H1 (cell line): ENCODE measurements around the gene EIF2B1. TPM values are rescaled to one million over a fixed set of nuclear protein-coding genes. Genes with fewer than 3 reads are reported as not detected.

Experiments
- CTCF ChIA-PET: fragments of 300-600 bp; sonication (Branson Sonifier 250); formaldehyde crosslinking; loops from one replicate; lab custom pipeline; 2021; ENCODE audit not compliant: partially characterized antibody; lab: Charles Lee
- POLR2A ChIA-PET: fragments of 300-600 bp; sonication (Branson Sonifier 250); formaldehyde crosslinking; loops from one replicate; lab custom pipeline; 2021; ENCODE audit warnings: inconsistent platforms; ENCODE audit not compliant: partially characterized antibody; lab: Charles Lee
- DNase-seq, 2 experiments: peaks; one replicate each; pipeline versions ENCODE4 v3.0.0 to v3.0.0-alpha.2; 2010 to 2022; ENCODE audit warnings: low spot score in 2 of 2, low read depth in 1 of 2, mixed read lengths in 1 of 2
- FAIRE-seq: peaks from 2 replicates; lab custom pipeline; 2011; peaks lifted over from hg19 to GRCh38; lab: Jason Lieb, UNC
- H2AFZ ChIP-seq: 2 replicates; pipeline ENCODE4 v1.8.1; 2012; ENCODE audit warnings: low read length, inconsistent platforms
- H2AK5ac ChIP-seq: 2 replicates; pipeline ENCODE4 v1.6.1; 2013; ENCODE audit warnings: low read depth, low read length
- H2BK120ac ChIP-seq: replicated peaks from 2 replicates; pipeline ENCODE3; 2013; ENCODE audit warnings: low read depth, low read length, inconsistent platforms
- H2BK12ac ChIP-seq: 2 replicates; pipeline ENCODE4 v1.6.1; 2013; ENCODE audit warnings: low read depth, low read length
- H2BK15ac ChIP-seq: 2 replicates; pipeline ENCODE4 v1.6.1; 2013; ENCODE audit warnings: low read length
- H2BK20ac ChIP-seq: 2 replicates; pipeline ENCODE4 v1.6.1; 2013; ENCODE audit warnings: low read length
- H2BK5ac ChIP-seq: 2 replicates; pipeline ENCODE4 v1.6.1; 2013; ENCODE audit warnings: low read depth, low read length
- H3K14ac ChIP-seq: 2 replicates; pipeline ENCODE4 v1.6.1; 2013; ENCODE audit warnings: inconsistent platforms; ENCODE audit not compliant: insufficient read length
- H3K18ac ChIP-seq: 2 replicates; pipeline ENCODE4 v1.6.1; 2013; ENCODE audit warnings: low read length; ENCODE audit errors: extremely low read depth
- H3K23ac ChIP-seq: 2 replicates; pipeline ENCODE4 v1.6.1; 2013; ENCODE audit warnings: inconsistent platforms; ENCODE audit not compliant: insufficient read length
- H3K23me2 ChIP-seq: 2 replicates; pipeline ENCODE4 v1.6.1; 2013; ENCODE audit warnings: low read depth, low read length
- H3K27ac ChIP-seq: 2 replicates; pipeline ENCODE4 v1.6.1; 2011; ENCODE audit warnings: low read depth, low read length, inconsistent platforms
- H3K27me3 ChIP-seq, 4 experiments: replicated peaks in 1 of 4; 1 replicate in 1 of 4; 2 replicates in 3 of 4; pipeline versions ENCODE4 v1.6.1 to v1.8.1; 2011 to 2013; ENCODE audit warnings: low read length in 3 of 4, mild to moderate bottlenecking in 3 of 4, inconsistent platforms in 2 of 4, mixed read lengths in 2 of 4, moderate library complexity in 1 of 4; ENCODE audit not compliant: control insufficient read depth in 3 of 4, insufficient read depth in 3 of 4; ENCODE audit errors: extremely low read depth in 1 of 4
- H3K36me3 ChIP-seq, 4 experiments: 2 replicates each; pipeline versions ENCODE4 v1.6.1 to v1.8.1; 2011 to 2013; ENCODE audit warnings: mild to moderate bottlenecking in 4 of 4, low read length in 3 of 4, moderate library complexity in 2 of 4, control low read depth in 1 of 4, inconsistent platforms in 1 of 4; ENCODE audit not compliant: insufficient read depth in 4 of 4, control insufficient read depth in 2 of 4
- H3K4ac ChIP-seq: replicated peaks from 2 replicates; pipeline ENCODE3; 2013; ENCODE audit warnings: low read length, low read depth, mixed read lengths, inconsistent platforms; ENCODE audit not compliant: insufficient read length
- H3K4me1 ChIP-seq, 4 experiments: replicated peaks in 1 of 4; 1 replicate in 1 of 4; 2 replicates in 3 of 4; pipeline versions ENCODE4 v1.6.1 to v1.8.1; 2011 to 2013; ENCODE audit warnings: low read length in 3 of 4, inconsistent platforms in 2 of 4, mixed read lengths in 1 of 4; ENCODE audit not compliant: insufficient read depth in 4 of 4, control insufficient read depth in 3 of 4
- H3K4me2 ChIP-seq, 2 experiments: 2 replicates each; pipeline versions ENCODE4 v1.6.1 to v1.8.1; 2011 to 2013; ENCODE audit warnings: low read depth in 2 of 2, low read length in 2 of 2, control low read depth in 1 of 2, inconsistent platforms in 1 of 2, mild to moderate bottlenecking in 1 of 2; ENCODE audit not compliant: insufficient read depth in 1 of 2
- H3K4me3 ChIP-seq, 4 experiments: fragments of 200-600, 300-600 bp in 1 of 4; sonication (generic), shearing (Covaris generic), sonication (Bioruptor Twin) in 1 of 4; 2 replicates each; pipeline versions ENCODE4 v1.5.1 to v1.8.1; 2011 to 2016; ENCODE audit warnings: low read length in 4 of 4, low read depth in 3 of 4, control low read depth in 2 of 4, inconsistent platforms in 2 of 4, mild to moderate bottlenecking in 2 of 4, mixed read lengths in 1 of 4, moderate library complexity in 1 of 4; ENCODE audit not compliant: insufficient read depth in 2 of 4; ENCODE audit errors: extremely low read depth in 1 of 4
- H3K56ac ChIP-seq: replicated peaks from 2 replicates; pipeline ENCODE3; 2013; ENCODE audit warnings: low read depth, mild to moderate bottlenecking, mixed read lengths, low read length, inconsistent platforms; ENCODE audit not compliant: insufficient read length
- H3K79me1 ChIP-seq: 2 replicates; pipeline ENCODE4 v1.6.1; 2013; ENCODE audit warnings: low read depth, low read length, control low read depth
- H3K79me2 ChIP-seq, 2 experiments: 2 replicates each; pipeline versions ENCODE4 v1.6.1 to v1.8.1; 2012 to 2013; ENCODE audit warnings: low read length in 2 of 2, mild to moderate bottlenecking in 2 of 2, inconsistent platforms in 1 of 2; ENCODE audit not compliant: insufficient read depth in 2 of 2, control insufficient read depth in 1 of 2
- H3K9ac ChIP-seq, 4 experiments: replicated peaks in 1 of 4; 1 replicate in 1 of 4; 2 replicates in 3 of 4; pipeline versions ENCODE4 v1.6.1 to v1.8.1; 2011 to 2013; ENCODE audit warnings: low read depth in 3 of 4, low read length in 3 of 4, control low read depth in 2 of 4, mild to moderate bottlenecking in 2 of 4, moderate library complexity in 2 of 4, inconsistent platforms in 1 of 4; ENCODE audit errors: extremely low read depth in 1 of 4
- H3K9me3 ChIP-seq, 2 experiments: 2 replicates each; pipeline versions ENCODE4 v1.6.1 to v1.8.1; 2012 to 2013; ENCODE audit warnings: mild to moderate bottlenecking in 2 of 2, moderate library complexity in 2 of 2, control low read depth in 1 of 2, inconsistent platforms in 1 of 2, low read depth in 1 of 2, low read length in 1 of 2, mixed read lengths in 1 of 2; ENCODE audit not compliant: insufficient read depth in 2 of 2
- H4K20me1 ChIP-seq, 2 experiments: replicated peaks in 1 of 2; 2 replicates each; pipeline versions ENCODE3 to v1.8.1; 2011 to 2013; ENCODE audit warnings: inconsistent platforms in 2 of 2, low read length in 2 of 2, mild to moderate bottlenecking in 1 of 2; ENCODE audit not compliant: insufficient read depth in 2 of 2, control insufficient read depth in 1 of 2
- H4K5ac ChIP-seq: 2 replicates; pipeline ENCODE4 v1.6.1; 2013; ENCODE audit warnings: low read length, low read depth, mixed read lengths, inconsistent platforms; ENCODE audit not compliant: insufficient read length
- H4K8ac ChIP-seq: 2 replicates; pipeline ENCODE4 v1.8.0; 2013; ENCODE audit warnings: mild to moderate bottlenecking, moderate library complexity, low read length, inconsistent platforms; ENCODE audit not compliant: insufficient read depth; ENCODE audit errors: extremely low read depth
- H4K91ac ChIP-seq: replicated peaks from 2 replicates; pipeline ENCODE3; 2013; ENCODE audit warnings: low read length, mixed read lengths, inconsistent platforms; ENCODE audit not compliant: insufficient read length
- ASH2L ChIP-seq: fragments of 200-600, 300-600 bp; sonication (generic); IDR thresholded peaks from one replicate; pipeline ENCODE4 v1.7.1; 2017; ENCODE audit warnings: low read length
- CTBP2 ChIP-seq: IDR thresholded peaks from 2 replicates; pipeline ENCODE4 v1.7.0; 2011; ENCODE audit warnings: borderline replicate concordance, mild to moderate bottlenecking, moderate library complexity, mixed read lengths, low read length; ENCODE audit not compliant: insufficient read depth, insufficient read length
- KDM1A ChIP-seq: fragments of 200-600, 300-600 bp; sonication (generic); IDR thresholded peaks from 2 replicates; pipeline ENCODE4 v1.7.1; 2016; ENCODE audit warnings: mild to moderate bottlenecking, low read length, borderline replicate concordance
- RBBP5 ChIP-seq: IDR thresholded peaks from 2 replicates; pipeline ENCODE4 v1.7.1; 2012; ENCODE audit warnings: low read depth, mild to moderate bottlenecking, inconsistent platforms, low read length, moderate library complexity, borderline replicate concordance
- WGBS, 2 experiments: shearing (Covaris generic) in 1 of 2; methylation state at CpG; one replicate each; pipeline versions ENCODE4 v1.1.6 to v1.1.7; 2013 to 2015; ENCODE audit warnings: low lambda C conversion rate in 2 of 2, mixed read lengths in 2 of 2, inconsistent platforms in 1 of 2, low coverage in 1 of 2, missing lambda C conversion rate in 1 of 2; ENCODE audit not compliant: insufficient replicate concordance in 2 of 2, insufficient coverage in 1 of 2, insufficient read length in 1 of 2; ENCODE audit errors: extremely low coverage in 1 of 2, missing lambda C conversion rate in 1 of 2; 5-methylcytosine and 5-hydroxymethylcytosine counted together
- polyA plus RNA-seq, 7 experiments: library from polyadenylated mRNA; depleted of rRNA in 3 of 7; stranded (reverse) in 5 of 7; unstranded in 2 of 7; fragments of >200 nt in 5 of 7; fragments of 200-250 nt in 2 of 7; gene quantifications; 1 replicate in 5 of 7; 2 replicates in 1 of 7; 4 replicates in 1 of 7; pipeline versions ENCODE4 v1.2.1 to v1.2.3, GENCODE V29; 2011 to 2013; ENCODE audit warnings: missing spikeins in 2 of 7, mixed read lengths in 2 of 7
- total RNA-seq: library from RNA; stranded (reverse); fragmentation: NEBNext Ultra II Directional; extraction: Animal tissue kit (Norgen Biotek cat#: 25700); gene quantifications from 2 replicates; pipeline ENCODE4 v1.2.1, GENCODE V29; 2021

Gene EIF2B1
- total and polyA plus RNA-seq, 2 of the 8 experiments (the other 6 are each of a cell fraction or from before 2014, with no cell fraction given) = 24.9 to 49.9 TPM

DNA sequence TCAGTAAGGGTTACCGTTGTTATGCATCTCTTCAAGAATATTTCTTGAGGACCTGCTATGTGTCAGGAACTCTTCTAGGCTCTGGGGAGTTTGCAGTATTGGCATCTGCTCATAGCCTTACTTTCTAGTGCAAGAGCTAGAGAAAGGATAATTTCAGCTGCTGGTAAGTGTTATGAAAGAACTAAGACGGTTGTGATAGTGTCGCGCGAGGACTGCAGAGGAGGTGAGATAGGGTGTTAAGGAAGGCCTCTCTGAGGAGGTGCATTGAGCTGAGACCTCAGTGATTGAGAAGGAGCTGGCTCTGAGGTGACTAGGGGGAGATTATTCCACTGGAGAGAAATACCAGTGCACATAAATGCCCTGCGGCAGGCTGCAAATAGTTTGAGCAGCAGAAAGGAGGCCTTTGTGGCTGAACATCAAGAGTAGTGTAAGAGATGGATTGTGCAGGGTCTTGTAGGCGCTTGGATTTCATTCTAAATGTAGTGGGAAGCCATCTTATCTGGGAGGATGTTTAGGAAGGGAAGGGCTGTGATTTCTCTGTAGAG lies 30.8 kb downstream of the EIF2B1 start:
- no peak for TF ChIP-seq KDM1A
- no peak for TF ChIP-seq ASH2L
- no peak for TF ChIP-seq CTBP2
- no peak for TF ChIP-seq RBBP5
- peak overlapping the region; percentile 98 for H3K56ac ChIP-seq
- peak overlapping the region; percentile 86 for H4K5ac ChIP-seq
- H2BK12ac ChIP-seq = no peak overlapping the region
- no peaks in the 10 kb centered on the region for H3K9me3 ChIP-seq
- 27% methylated on average over 7 of the region's 7 CpGs; no CpG with 5 or more reads in 1 of the 2 experiments for WGBS, 2 experiments
- peaks cover 2 to 4% of the 10 kb centered on the region in 2 experiments for H4K20me1 ChIP-seq
- H3K23me2 ChIP-seq = peaks cover 11% of the 10 kb centered on the region
- H3K36me3 ChIP-seq = peaks cover 13 to 36% (median 24%) of the 10 kb centered on the region in 4 experiments
- H3K79me1 ChIP-seq = 0 out of 2 replicates have a peak, but pooled peaks cover 4% of the 10 kb centered on the region
- no peak overlapping the region; the same call in 1 of the 2 replicates for H2AK5ac ChIP-seq
- H3K14ac ChIP-seq = no peak overlapping the region
- H3K23ac ChIP-seq = no peak overlapping the region
- DNase-seq = no peak
- no peaks in the 10 kb centered on the region for H3K27me3 ChIP-seq
- peak overlapping the region; percentile 80 to 99 (median 98) for H3K4me3 ChIP-seq
- no peak overlapping the region for H4K8ac ChIP-seq
- H2BK5ac ChIP-seq = peak overlapping the region; percentile 98; the same call in 1 of the 2 replicates
- H3K27ac ChIP-seq = peak overlapping the region; percentile 92
- H3K4ac ChIP-seq = no peak overlapping the region
- ChIA-PET CTCF (interaction anchor here (0.9 to 2.4 kb wide), 5 partner anchors 9 to 278 kb away, joined by 3 to 17 read pairs (median 3); partner anchors contain the start of genes RILPL1 and TMED2), POLR2A (interaction anchor here (0.9 to 3.5 kb wide), 12 partner anchors 9 to 336 kb away, joined by 3 to 25 read pairs (median 4); partner anchors contain the start of gene SBNO1)
- H2BK20ac ChIP-seq = no peak overlapping the region
- H4K91ac ChIP-seq = no peak overlapping the region
- H2AFZ ChIP-seq = no peak overlapping the region
- no peak overlapping the region for H2BK15ac ChIP-seq
- no peak overlapping the region for H2BK120ac ChIP-seq
- peaks cover 0 to 1% (median 0%) of the 10 kb centered on the region in 4 experiments; a peak in 2 of 7 replicates for H3K4me1 ChIP-seq
- peak overlapping the region; percentile 81 to 99 (median 91) for H3K9ac ChIP-seq
- no peak for FAIRE-seq
- H3K79me2 ChIP-seq = peaks cover 25 to 50% of the 10 kb centered on the region in 2 experiments
- peak overlapping the region; percentile 89 to 99 for H3K4me2 ChIP-seq
- H3K18ac ChIP-seq = no peak overlapping the region
